Measurements from ENCODE around the gene NDUFAF8.

GRCh38 chr17:81239714-81240555 lies 817 bp downstream of the NDUFAF8 start:
- TF ChIP-seq POLR2AphosphoS5 (IDR thresholded peaks at IDR 0.05) (no peak), EP300 (IDR thresholded peaks at IDR 0.05) (no peak)
